Hematopoietic multipotent progenitor cell (in vitro differentiated cells): ENCODE results near the gene SLC7A1. TPM values are rescaled to one million over a fixed set of nuclear protein-coding genes. Genes with fewer than 3 reads are reported as not detected.

Experiments used
- DNase-seq, 3 donors: peaks; one replicate each; pipeline ENCODE4 v3.0.0-alpha.2; 2011 to 2015; ENCODE audit warnings: low read depth in 2 of 3, low spot score in 2 of 3
- total RNA-seq: library from RNA; depleted of rRNA; stranded (reverse); fragments of >200 nt; gene quantifications from one replicate; pipeline ENCODE4 v1.2.3, GENCODE V29; 2012

The SLC7A1 gene
- total RNA-seq, 1 donor = 17.2 TPM

GRCh38 chr13:29583073-29583785, 12.3 kb downstream of the SLC7A1 start:
- no peak for DNase-seq

- no peak for DNase-seq
Measured at GRCh38 chr13:29582171-29582570, 13.3 kb downstream of the SLC7A1 start.

GRCh38 chr13:29581666-29582065, 13.8 kb downstream of the SLC7A1 start:
- no peak for DNase-seq

- DNase-seq = no peak
Measured at GRCh38 chr13:29579094-29579493, 16.4 kb downstream of the SLC7A1 start.

GRCh38 chr13:29578300-29579085, 17.0 kb downstream of the SLC7A1 start:
- peak in 1 of 3 donors; percentile 23 for DNase-seq

GRCh38 chr13:29577136-29578051, 18.1 kb downstream of the SLC7A1 start:
- no peak for DNase-seq

GRCh38 chr13:29576581-29576980, 18.9 kb downstream of the SLC7A1 start:
- no peak for DNase-seq

- DNase-seq = no peak
Measured at GRCh38 chr13:29575098-29575497, 20.4 kb downstream of the SLC7A1 start.

- DNase-seq = peak in 2 of 3 donors; percentile 36 to 70
Measured at GRCh38 chr13:29573190-29573589, 22.3 kb downstream of the SLC7A1 start.

GRCh38 chr13:29572575-29572974, 22.9 kb downstream of the SLC7A1 start:
- no peak for DNase-seq

GRCh38 chr13:29571876-29572570, 23.5 kb downstream of the SLC7A1 start:
- DNase-seq = no peak

GRCh38 chr13:29570051-29570654, 25.3 kb downstream of the SLC7A1 start:
- DNase-seq = no peak

- no peak for DNase-seq
Measured at GRCh38 chr13:29569253-29570050, 26.0 kb downstream of the SLC7A1 start.

- no peak for DNase-seq
Measured at GRCh38 chr13:29568731-29569130, 26.8 kb downstream of the SLC7A1 start.

GRCh38 chr13:29567411-29567810, 28.1 kb downstream of the SLC7A1 start:
- DNase-seq = no peak

- DNase-seq = no peak
Measured at GRCh38 chr13:29566206-29566605, 29.3 kb downstream of the SLC7A1 start.

GRCh38 chr13:29564818-29565217, 30.7 kb downstream of the SLC7A1 start:
- DNase-seq = peak in 1 of 3 donors; percentile 19

- no peak for DNase-seq
Measured at GRCh38 chr13:29564373-29564772, 31.1 kb downstream of the SLC7A1 start.

GRCh38 chr13:29563941-29564340, 31.5 kb downstream of the SLC7A1 start:
- no peak for DNase-seq
